Keratinocyte (primary cell): ENCODE data around the gene BEX3. TPM values are rescaled to one million over a fixed set of nuclear protein-coding genes. Genes with fewer than 3 reads are reported as not detected.
"Not testable (repeated sequence)": the region's sequence is repeated elsewhere in the genome, so short reads cannot be mapped to it uniquely, and the experiment has no call there.

ENCODE experiments used
- DNase-seq: peaks from one replicate; pipeline ENCODE4 v3.0.0-alpha.2; 2011; ENCODE audit warnings: low read depth, missing footprints, low spot score
- FAIRE-seq: peaks from 2 replicates; lab custom pipeline; 2011; peaks lifted over from hg19 to GRCh38; lab: Jason Lieb, UNC
- H2AFZ ChIP-seq: 2 replicates; pipeline ENCODE4 v1.6.0; 2012; ENCODE audit warnings: low read length, control low read depth, inconsistent platforms; ENCODE audit not compliant: control insufficient read depth
- H3K27ac ChIP-seq: 2 replicates; pipeline ENCODE4 v1.5.1; 2011; ENCODE audit warnings: low read length; ENCODE audit not compliant: control insufficient read depth, insufficient read depth
- H3K27me3 ChIP-seq: 3 replicates; pipeline ENCODE4 v1.6.0; 2011; ENCODE audit warnings: low read length; ENCODE audit not compliant: control insufficient read depth, insufficient read depth; ENCODE audit errors: extremely low read depth
- H3K36me3 ChIP-seq, 2 experiments: 2 replicates in 1 of 2; 3 replicates in 1 of 2; pipeline ENCODE4 v1.5.1; 2011; ENCODE audit warnings: low read length in 2 of 2, mild to moderate bottlenecking in 1 of 2; ENCODE audit not compliant: control insufficient read depth in 2 of 2, insufficient read depth in 2 of 2; ENCODE audit errors: extremely low read depth in 1 of 2
- H3K4me1 ChIP-seq: 3 replicates; pipeline ENCODE4 v1.5.1; 2011; ENCODE audit warnings: low read length; ENCODE audit not compliant: control insufficient read depth, insufficient read depth; ENCODE audit errors: extremely low read depth
- H3K4me2 ChIP-seq: 3 replicates; pipeline ENCODE4 v1.6.0; 2011; ENCODE audit warnings: low read depth, low read length; ENCODE audit not compliant: control insufficient read depth, insufficient read depth; ENCODE audit errors: extremely low read depth
- H3K4me3 ChIP-seq, 3 experiments: fragments of 200-600 bp in 1 of 3; sonication (generic) in 1 of 3; 2 replicates in 2 of 3; 3 replicates in 1 of 3; pipeline ENCODE4 v1.5.1; 2011 to 2016; ENCODE audit warnings: low read length in 3 of 3, mild to moderate bottlenecking in 3 of 3, control low read depth in 2 of 3, inconsistent platforms in 1 of 3, low read depth in 1 of 3, mixed read lengths in 1 of 3, mixed run types in 1 of 3, moderate library complexity in 1 of 3; ENCODE audit not compliant: control insufficient read depth in 2 of 3, insufficient read depth in 2 of 3; ENCODE audit errors: extremely low read depth in 1 of 3
- H3K79me2 ChIP-seq: 2 replicates; pipeline ENCODE4 v1.6.0; 2012; ENCODE audit warnings: low read length; ENCODE audit not compliant: control insufficient read depth, insufficient read depth
- H3K9ac ChIP-seq: 3 replicates; pipeline ENCODE4 v1.6.0; 2011; ENCODE audit warnings: low read length; ENCODE audit not compliant: control insufficient read depth, insufficient read depth; ENCODE audit errors: extremely low read depth
- H3K9me1 ChIP-seq: 3 replicates; pipeline ENCODE4 v1.6.0; 2011; ENCODE audit warnings: low read length; ENCODE audit not compliant: control insufficient read depth, insufficient read depth; ENCODE audit errors: extremely low read depth
- H3K9me3 ChIP-seq: 2 replicates; pipeline ENCODE4 v1.5.1; 2012; ENCODE audit warnings: low read depth, low read length; ENCODE audit not compliant: control insufficient read depth
- H4K20me1 ChIP-seq: 3 replicates; pipeline ENCODE4 v1.6.0; 2011; ENCODE audit warnings: low read length; ENCODE audit not compliant: control insufficient read depth, insufficient read depth; ENCODE audit errors: extremely low read depth
- EZH2 ChIP-seq: IDR thresholded peaks from one replicate; pipeline ENCODE4 v1.6.1; 2012; ENCODE audit warnings: inconsistent platforms, mild to moderate bottlenecking, low read length, moderate library complexity
- dilution Hi-C: fragments of 300-500 bp; cut with MboI; formaldehyde crosslinking; loops from one replicate; pipeline ENCODE4 v1.7.0; 2020; ENCODE audit warnings: low sequenced_read_pairs; ENCODE audit not compliant: extremely low pct_ligation_motif_present
- polyA plus RNA-seq, 5 experiments: library from polyadenylated mRNA; depleted of rRNA in 3 of 5; stranded (reverse) in 3 of 5; stranded (forward) in 1 of 5; unstranded in 1 of 5; fragments of >200 nt; gene quantifications; 1 replicate in 1 of 5; 2 replicates in 3 of 5; 3 replicates in 1 of 5; pipeline versions ENCODE4 v1.2.1 to v1.2.3, GENCODE V29; 2011 to 2012; ENCODE audit warnings: missing spikeins in 2 of 5, low read depth in 1 of 5, low replicate concordance in 1 of 5
- TF ChIP-seq, protein P1 (sequence below), 3 experiments: IDR thresholded peaks in 1 of 3; conservative IDR thresholded peaks in 1 of 3; optimal IDR thresholded peaks in 1 of 3; 2 replicates in 2 of 3; 3 replicates in 1 of 3; pipeline versions ENCODE3 to v1.5.1; 2011; ENCODE audit warnings: low read length in 3 of 3, mild to moderate bottlenecking in 3 of 3, moderate library complexity in 2 of 3, control low read depth in 1 of 3, inconsistent platforms in 1 of 3; ENCODE audit not compliant: insufficient read depth in 2 of 3; ENCODE audit errors: extremely low read depth in 1 of 3

Gene BEX3
- polyA plus RNA-seq, 1 donor (not counting 4 experiments of a cell fraction or from before 2014, with no cell fraction given) = 264 TPM

DNA sequence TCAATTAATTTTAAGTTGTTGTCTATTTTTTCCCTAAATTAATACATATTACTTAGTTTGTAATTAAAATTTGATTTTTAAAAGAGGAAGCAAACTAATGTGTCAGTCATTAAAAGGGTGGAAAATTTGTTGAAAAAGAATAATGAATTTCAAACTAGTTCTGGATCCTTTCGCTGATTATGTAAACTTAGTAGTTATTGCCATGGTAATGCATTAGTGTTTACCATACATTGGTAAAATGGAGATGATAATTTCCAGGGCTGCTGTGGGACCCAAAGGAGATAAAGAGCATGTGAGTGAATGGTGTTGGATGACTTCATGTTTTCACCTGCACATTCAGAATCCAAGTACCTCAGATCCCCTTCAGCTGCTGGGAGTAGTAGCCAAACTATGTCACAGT is 6.5 kb downstream of the BEX3 start:
- TF ChIP-seq, protein P1, sequence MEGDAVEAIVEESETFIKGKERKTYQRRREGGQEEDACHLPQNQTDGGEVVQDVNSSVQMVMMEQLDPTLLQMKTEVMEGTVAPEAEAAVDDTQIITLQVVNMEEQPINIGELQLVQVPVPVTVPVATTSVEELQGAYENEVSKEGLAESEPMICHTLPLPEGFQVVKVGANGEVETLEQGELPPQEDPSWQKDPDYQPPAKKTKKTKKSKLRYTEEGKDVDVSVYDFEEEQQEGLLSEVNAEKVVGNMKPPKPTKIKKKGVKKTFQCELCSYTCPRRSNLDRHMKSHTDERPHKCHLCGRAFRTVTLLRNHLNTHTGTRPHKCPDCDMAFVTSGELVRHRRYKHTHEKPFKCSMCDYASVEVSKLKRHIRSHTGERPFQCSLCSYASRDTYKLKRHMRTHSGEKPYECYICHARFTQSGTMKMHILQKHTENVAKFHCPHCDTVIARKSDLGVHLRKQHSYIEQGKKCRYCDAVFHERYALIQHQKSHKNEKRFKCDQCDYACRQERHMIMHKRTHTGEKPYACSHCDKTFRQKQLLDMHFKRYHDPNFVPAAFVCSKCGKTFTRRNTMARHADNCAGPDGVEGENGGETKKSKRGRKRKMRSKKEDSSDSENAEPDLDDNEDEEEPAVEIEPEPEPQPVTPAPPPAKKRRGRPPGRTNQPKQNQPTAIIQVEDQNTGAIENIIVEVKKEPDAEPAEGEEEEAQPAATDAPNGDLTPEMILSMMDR (optimal IDR thresholded peaks at IDR 0.05 in 1 of 3, IDR thresholded peaks at IDR 0.05 in 1 of 3, conservative IDR thresholded peaks at IDR 0.05 in 1 of 3; ENCODE audit: extremely low read depth in 1 of 3, insufficient read depth in 2 of 3, low read length in 3 of 3) = no peak
- no peak for TF ChIP-seq EZH2
- Histone ChIP-seq H3K4me1 (no peaks in the 10 kb centered on the region), H3K9me1 (no peaks in the 10 kb centered on the region), H3K27me3 (no peaks in the 10 kb centered on the region), H2AFZ (no peak overlapping the region), H3K79me2 (no peaks in the 10 kb centered on the region), H3K9ac (no peak overlapping the region), H4K20me1 (no peaks in the 10 kb centered on the region), H3K36me3 (no peaks in the 10 kb centered on the region), H3K4me2 (no peak overlapping the region), H3K9me3 (no peaks in the 10 kb centered on the region), H3K4me3 (no peak overlapping the region), H3K27ac (no peak overlapping the region)
- DNase-seq (no peak), FAIRE-seq (no peak)
- dilution Hi-C loops = no loop called here

DNA sequence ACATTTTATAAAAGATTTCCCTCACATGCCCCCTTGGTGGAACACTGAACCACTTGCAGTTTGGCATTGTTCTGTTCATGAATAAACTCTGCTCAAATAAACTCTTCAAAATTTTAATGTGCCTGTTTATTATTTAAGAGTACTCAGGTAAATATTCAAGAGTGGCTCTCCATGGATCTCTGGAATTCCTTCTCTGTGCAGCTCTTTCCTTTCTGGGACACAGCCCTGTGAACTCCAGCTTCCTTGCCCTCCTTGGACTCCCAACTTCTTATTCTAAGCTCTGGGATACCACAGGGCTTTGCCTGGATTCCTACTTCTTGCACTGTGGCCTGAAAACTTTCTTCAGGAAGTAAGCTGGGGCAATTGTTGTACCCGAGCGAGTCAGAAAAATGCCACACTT is 8.3 kb downstream of the BEX3 start:
- Histone ChIP-seq H3K4me3 (no peak overlapping the region), H3K9ac (no peak overlapping the region), H3K4me1 (no peaks in the 10 kb centered on the region), H3K9me3 (no peaks in the 10 kb centered on the region), H3K27me3 (no peaks in the 10 kb centered on the region), H3K4me2 (no peak overlapping the region), H3K27ac (no peak overlapping the region), H3K79me2 (no peaks in the 10 kb centered on the region), H3K9me1 (no peaks in the 10 kb centered on the region), H2AFZ (no peak overlapping the region), H3K36me3 (no peaks in the 10 kb centered on the region), H4K20me1 (no peaks in the 10 kb centered on the region)
- TF ChIP-seq, protein P1 (optimal IDR thresholded peaks at IDR 0.05 in 1 of 3, IDR thresholded peaks at IDR 0.05 in 1 of 3, conservative IDR thresholded peaks at IDR 0.05 in 1 of 3; ENCODE audit: extremely low read depth in 1 of 3, insufficient read depth in 2 of 3, low read length in 3 of 3) = no peak
- no peak for TF ChIP-seq EZH2
- no peak for FAIRE-seq
- dilution Hi-C loops = no loop called here
- no peak for DNase-seq

DNA sequence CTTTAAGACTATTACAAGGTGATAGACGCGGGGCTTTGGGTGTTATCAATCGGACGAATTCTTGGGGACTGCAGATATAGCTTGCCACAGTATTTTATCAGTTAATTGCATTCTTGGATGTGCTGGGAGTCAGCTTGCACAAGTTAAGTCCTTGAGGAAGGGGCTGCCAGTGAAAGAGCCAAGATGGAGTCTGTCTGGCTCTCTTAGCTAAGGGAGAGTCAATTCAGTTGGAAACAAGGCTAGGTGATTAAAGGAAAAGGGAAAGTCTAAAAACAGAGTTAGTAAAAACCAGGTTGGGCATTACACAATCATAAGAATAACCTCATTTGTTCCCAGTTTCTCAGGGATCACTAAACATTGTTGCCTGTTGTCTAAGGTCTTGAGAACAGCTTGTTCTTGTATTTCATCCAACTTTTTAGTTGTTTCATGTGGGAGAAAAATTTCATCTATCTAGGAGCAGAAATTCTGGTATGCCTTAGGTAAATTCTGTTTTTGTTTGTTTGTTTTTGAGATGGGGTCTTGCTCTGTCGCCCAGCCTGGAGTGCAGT is 9.0 kb downstream of the BEX3 start:
- H3K4me1 ChIP-seq, H3K36me3 ChIP-seq, H3K9me1 ChIP-seq, H3K27me3 ChIP-seq, dilution Hi-C loops, H4K20me1 ChIP-seq, H3K9ac ChIP-seq, H3K79me2 ChIP-seq, H3K9me3 ChIP-seq, DNase-seq, H3K4me2 ChIP-seq, H2AFZ ChIP-seq, FAIRE-seq, H3K4me3 ChIP-seq, H3K27ac ChIP-seq: not testable (repeated sequence)
